Measurements from ENCODE around the gene MYL6.
"Not testable (repeated sequence)": the region's sequence is repeated elsewhere in the genome, so short reads cannot be mapped to it uniquely, and the experiment has no call there.

The MYL6 gene

DNA sequence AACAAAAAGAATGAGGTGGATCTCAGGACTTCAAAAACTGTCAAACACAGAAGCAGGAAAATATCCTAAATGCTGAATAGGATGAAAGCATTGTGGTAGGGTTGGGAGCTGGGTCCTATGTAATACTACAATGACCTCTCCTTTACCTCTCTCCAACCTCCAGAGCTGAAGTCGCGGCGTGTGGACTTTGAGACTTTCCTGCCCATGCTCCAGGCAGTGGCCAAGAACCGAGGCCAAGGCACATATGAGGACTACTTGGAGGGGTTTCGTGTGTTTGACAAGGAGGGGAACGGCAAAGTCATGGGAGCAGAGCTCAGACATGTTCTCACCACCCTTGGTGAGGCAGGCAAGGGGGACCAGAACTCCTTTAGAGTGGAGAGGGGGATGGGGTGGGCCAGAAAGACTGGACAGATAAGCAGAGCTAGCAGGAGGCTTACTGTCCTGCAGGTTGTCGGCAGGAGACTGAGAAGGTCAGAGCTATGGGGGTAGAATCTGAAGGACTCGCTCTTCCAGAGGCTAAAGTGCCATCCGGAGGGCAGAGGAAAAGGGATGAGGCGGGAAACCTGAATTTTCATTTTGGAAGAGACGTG, 2.8 kb upstream of the MYL6 start:
- peaks cover 21 to 28% of the 10 kb centered on the region in 2 donors for H3K36me3 ChIP-seq (replicated peaks in 1 of 2; ENCODE audit: control insufficient read depth in 2 of 2, insufficient read depth in 2 of 2, low read length in 2 of 2)
- no CpG with 5 or more reads among the region's 11 CpGs for WGBS, 2 donors (ENCODE audit: extremely low coverage in 2 of 2, insufficient read length in 2 of 2, insufficient replicate concordance in 1 of 2)
- no peak overlapping the region for H3K14ac ChIP-seq (ENCODE audit: low read length)
- no peak overlapping the region for H2AFZ ChIP-seq (ENCODE audit: low read length)
- no peak overlapping the region for H3K4me3 ChIP-seq (ENCODE audit: low read length in 2 of 2)
- H2BK15ac ChIP-seq (ENCODE audit: low read length), result no peak overlapping the region
- DNase-seq (ENCODE audit: low spot score), result no peak
- H2BK5ac ChIP-seq (ENCODE audit: low read length), result peak overlapping the region; percentile 2
- H3K18ac ChIP-seq (ENCODE audit: low read length), result no peak overlapping the region
- no peak overlapping the region for H3K4me2 ChIP-seq (ENCODE audit: insufficient read depth, low read length, poor library complexity, severe bottlenecking)
- H3K27ac ChIP-seq (replicated peaks; ENCODE audit: low read length), result no peak overlapping the region
- no peak overlapping the region for H2BK12ac ChIP-seq (ENCODE audit: low read length)
- H3K23ac ChIP-seq (ENCODE audit: low read depth, low read length, poor library complexity), result no peak overlapping the region
- no peaks in the 10 kb centered on the region for H3K79me1 ChIP-seq (ENCODE audit: low read depth, low read length)
- H2BK120ac ChIP-seq (ENCODE audit: low read depth, low read length), result no peak overlapping the region
- H3K4ac ChIP-seq (ENCODE audit: low read length), result no peak overlapping the region
- no peak overlapping the region for H3K9ac ChIP-seq (ENCODE audit: low read depth, low read length, poor library complexity)
- peaks cover 18 to 23% of the 10 kb centered on the region in 2 donors for H3K4me1 ChIP-seq (ENCODE audit: control insufficient read depth in 2 of 2, insufficient read depth in 1 of 2, low read depth in 1 of 2, low read length in 2 of 2)
- no peaks in the 10 kb centered on the region for H3K9me3 ChIP-seq (replicated peaks in 1 of 2; ENCODE audit: control insufficient read depth in 2 of 2, insufficient read depth in 1 of 2, low read depth in 1 of 2, low read length in 2 of 2)
- no peak overlapping the region for H4K91ac ChIP-seq (ENCODE audit: low read depth, low read length, poor library complexity)
- H4K8ac ChIP-seq (ENCODE audit: low read depth, low read length), result no peak overlapping the region
- no peaks in the 10 kb centered on the region for H3K27me3 ChIP-seq (ENCODE audit: control insufficient read depth in 3 of 3, insufficient read depth in 3 of 3, low read depth in 1 of 3, low read length in 3 of 3)
- H2AK5ac ChIP-seq (ENCODE audit: low read depth, low read length), result no peak overlapping the region

DNA sequence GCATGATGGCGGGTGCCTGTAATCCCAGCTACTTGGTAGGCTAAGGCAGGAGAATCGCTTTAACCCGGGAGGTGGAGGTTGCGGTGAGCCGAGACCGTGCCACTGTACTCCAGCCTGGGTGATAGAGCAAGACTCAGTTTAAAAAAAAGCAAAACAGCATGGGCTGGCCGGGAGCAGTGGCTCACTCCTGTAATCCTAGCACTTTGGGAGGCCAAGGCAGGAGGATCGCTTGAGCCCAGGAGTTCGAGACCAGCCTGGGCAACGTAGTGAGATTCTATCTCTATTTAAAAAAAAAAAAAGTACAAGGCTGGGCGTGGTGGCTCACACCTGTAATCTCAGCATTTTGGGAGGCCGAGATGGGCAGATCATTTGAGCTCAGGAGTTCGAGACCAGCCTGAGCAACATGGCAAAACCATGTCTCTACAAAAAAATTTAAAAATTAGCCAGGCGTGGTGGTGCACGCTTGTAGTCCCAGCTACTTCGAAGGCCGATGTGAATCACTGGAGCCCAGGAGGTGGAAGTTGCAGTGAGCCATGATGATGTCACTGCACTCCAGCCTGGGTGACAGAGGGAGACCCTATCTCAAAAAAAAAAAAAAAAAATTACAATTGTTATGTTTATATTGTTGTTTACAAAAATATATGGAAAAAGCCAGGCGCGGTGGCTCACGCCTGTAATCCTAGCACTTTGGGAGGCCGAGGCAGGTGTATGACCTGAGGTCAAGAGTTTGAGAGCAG, 1.5 kb upstream of the MYL6 start:
- whole genome bisulfite sequencing, 2 donors (ENCODE audit: extremely low coverage in 2 of 2, insufficient read length in 2 of 2, insufficient replicate concordance in 1 of 2), result no CpG with 5 or more reads among the region's 21 CpGs
- not testable (repeated sequence) for DNase-seq (ENCODE audit: low spot score); H2BK5ac ChIP-seq (ENCODE audit: low read length); H3K27me3 ChIP-seq (ENCODE audit: control insufficient read depth in 3 of 3, insufficient read depth in 3 of 3, low read depth in 1 of 3, low read length in 3 of 3); H2AFZ ChIP-seq (ENCODE audit: low read length); H3K9me3 ChIP-seq (replicated peaks in 1 of 2; ENCODE audit: control insufficient read depth in 2 of 2, insufficient read depth in 1 of 2, low read depth in 1 of 2, low read length in 2 of 2); H2AK5ac ChIP-seq (ENCODE audit: low read depth, low read length); H3K9ac ChIP-seq (ENCODE audit: low read depth, low read length, poor library complexity); H3K79me1 ChIP-seq (ENCODE audit: low read depth, low read length); H3K18ac ChIP-seq (ENCODE audit: low read length); H2BK12ac ChIP-seq (ENCODE audit: low read length); H3K4ac ChIP-seq (ENCODE audit: low read length); H3K23ac ChIP-seq (ENCODE audit: low read depth, low read length, poor library complexity); H2BK120ac ChIP-seq (ENCODE audit: low read depth, low read length); H4K91ac ChIP-seq (ENCODE audit: low read depth, low read length, poor library complexity); H3K4me2 ChIP-seq (ENCODE audit: insufficient read depth, low read length, poor library complexity, severe bottlenecking); H3K14ac ChIP-seq (ENCODE audit: low read length); H2BK15ac ChIP-seq (ENCODE audit: low read length); H4K8ac ChIP-seq (ENCODE audit: low read depth, low read length); H3K4me3 ChIP-seq (ENCODE audit: low read length in 2 of 2)
- peaks cover 30 to 41% of the 10 kb centered on the region in 2 donors for H3K36me3 ChIP-seq (replicated peaks in 1 of 2; ENCODE audit: control insufficient read depth in 2 of 2, insufficient read depth in 2 of 2, low read length in 2 of 2)
- peaks cover 27 to 34% of the 10 kb centered on the region in 2 donors for H3K4me1 ChIP-seq (ENCODE audit: control insufficient read depth in 2 of 2, insufficient read depth in 1 of 2, low read depth in 1 of 2, low read length in 2 of 2)
- H3K27ac ChIP-seq (replicated peaks; ENCODE audit: low read length), result peak overlapping the region; percentile 96

DNA sequence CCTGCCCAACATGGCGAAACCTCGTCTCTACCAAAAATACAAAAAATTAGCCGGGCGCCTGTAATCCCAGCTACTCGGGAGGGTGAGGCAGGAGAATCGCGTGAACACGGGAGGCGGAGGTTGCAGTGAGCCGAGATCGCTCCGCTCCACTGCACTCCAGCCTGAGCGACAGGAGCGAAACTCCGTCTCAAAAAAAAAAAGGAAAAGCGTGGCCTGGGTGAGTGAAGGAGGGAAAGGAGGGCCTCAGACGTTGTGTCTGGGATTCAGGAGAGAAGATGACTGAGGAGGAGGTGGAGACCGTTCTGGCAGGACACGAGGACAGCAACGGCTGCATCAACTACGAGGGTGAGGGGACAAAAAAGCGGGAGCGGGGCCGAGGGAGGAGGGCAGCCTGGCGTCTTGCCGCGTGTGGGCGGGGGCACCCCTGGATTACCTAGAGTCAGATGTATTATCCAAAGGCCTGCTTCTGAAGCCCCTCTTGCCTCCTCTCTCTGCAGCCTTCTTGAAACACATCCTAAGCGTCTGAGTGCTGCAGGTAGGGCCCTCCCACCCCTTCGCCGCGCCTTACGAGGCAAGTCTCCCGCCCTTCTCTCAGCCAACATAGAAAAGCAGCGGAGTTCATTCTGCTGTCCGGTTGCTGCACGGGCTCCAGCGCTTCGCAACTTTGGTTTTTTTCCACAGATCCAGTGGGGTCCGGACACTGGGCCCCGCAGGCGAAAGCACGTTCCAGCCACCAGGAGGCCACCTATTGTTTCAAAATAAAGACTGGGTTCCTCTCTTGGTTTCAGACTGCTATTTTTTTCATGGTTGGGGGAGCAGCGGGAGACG, 744 bp upstream of the MYL6 start:
- peak overlapping the region; percentile 53 for H3K4ac ChIP-seq (ENCODE audit: low read length)
- H3K27me3 ChIP-seq (ENCODE audit: control insufficient read depth in 3 of 3, insufficient read depth in 3 of 3, low read depth in 1 of 3, low read length in 3 of 3), result no peaks in the 10 kb centered on the region
- H3K79me1 ChIP-seq (ENCODE audit: low read depth, low read length), result no peaks in the 10 kb centered on the region
- H3K23ac ChIP-seq (ENCODE audit: low read depth, low read length, poor library complexity), result peak overlapping the region; percentile 75
- peaks cover 27 to 39% of the 10 kb centered on the region in 2 donors for H3K4me1 ChIP-seq (ENCODE audit: control insufficient read depth in 2 of 2, insufficient read depth in 1 of 2, low read depth in 1 of 2, low read length in 2 of 2)
- H3K4me2 ChIP-seq (ENCODE audit: insufficient read depth, low read length, poor library complexity, severe bottlenecking), result peak overlapping the region; percentile 60
- no peak overlapping the region for H2BK5ac ChIP-seq (ENCODE audit: low read length)
- no peak overlapping the region for H4K91ac ChIP-seq (ENCODE audit: low read depth, low read length, poor library complexity)
- peak overlapping the region; percentile 73 to 85 for H3K4me3 ChIP-seq (ENCODE audit: low read length in 2 of 2)
- peak overlapping the region; percentile 71 for H2BK15ac ChIP-seq (ENCODE audit: low read length)
- WGBS, 2 donors (ENCODE audit: extremely low coverage in 2 of 2, insufficient read length in 2 of 2, insufficient replicate concordance in 1 of 2), result no CpG with 5 or more reads among the region's 45 CpGs
- peak overlapping the region; percentile 65 for H2AK5ac ChIP-seq (ENCODE audit: low read depth, low read length)
- no peak overlapping the region for H2BK120ac ChIP-seq (ENCODE audit: low read depth, low read length)
- H3K9me3 ChIP-seq (replicated peaks in 1 of 2; ENCODE audit: control insufficient read depth in 2 of 2, insufficient read depth in 1 of 2, low read depth in 1 of 2, low read length in 2 of 2), result no peaks in the 10 kb centered on the region
- peak overlapping the region; percentile 96 for H3K27ac ChIP-seq (replicated peaks; ENCODE audit: low read length)
- H2AFZ ChIP-seq (ENCODE audit: low read length), result peak overlapping the region; percentile 66
- peak; percentile 83 for DNase-seq (ENCODE audit: low spot score)
- peak overlapping the region; percentile 95 for H3K18ac ChIP-seq (ENCODE audit: low read length)
- peak overlapping the region; percentile 11 for H3K14ac ChIP-seq (ENCODE audit: low read length)
- peak overlapping the region; percentile 90 for H3K9ac ChIP-seq (ENCODE audit: low read depth, low read length, poor library complexity)
- peaks cover 34 to 49% of the 10 kb centered on the region in 2 donors for H3K36me3 ChIP-seq (replicated peaks in 1 of 2; ENCODE audit: control insufficient read depth in 2 of 2, insufficient read depth in 2 of 2, low read length in 2 of 2)
- no peak overlapping the region for H2BK12ac ChIP-seq (ENCODE audit: low read length)
- no peak overlapping the region for H4K8ac ChIP-seq (ENCODE audit: low read depth, low read length)

All from neuronal stem cell (in vitro differentiated cells).